22Rv1 (cell line): ENCODE results near the gene TNFAIP8.
"Not testable (repeated sequence)": the region's sequence is repeated elsewhere in the genome, so short reads cannot be mapped to it uniquely, and the experiment has no call there.

Source experiments
- ZFX ChIP-seq: fragments of 450-650 bp; IDR thresholded peaks from 2 replicates; pipeline ENCODE4 v1.6.1; 2017; ENCODE audit warnings: antibody characterized with exemption, borderline replicate concordance
- TF ChIP-seq, protein P1 (sequence below): fragments of 450-650 bp; IDR thresholded peaks from 2 replicates; pipeline ENCODE4 v1.5.1; 2017; ENCODE audit warnings: mild to moderate bottlenecking

DNA sequence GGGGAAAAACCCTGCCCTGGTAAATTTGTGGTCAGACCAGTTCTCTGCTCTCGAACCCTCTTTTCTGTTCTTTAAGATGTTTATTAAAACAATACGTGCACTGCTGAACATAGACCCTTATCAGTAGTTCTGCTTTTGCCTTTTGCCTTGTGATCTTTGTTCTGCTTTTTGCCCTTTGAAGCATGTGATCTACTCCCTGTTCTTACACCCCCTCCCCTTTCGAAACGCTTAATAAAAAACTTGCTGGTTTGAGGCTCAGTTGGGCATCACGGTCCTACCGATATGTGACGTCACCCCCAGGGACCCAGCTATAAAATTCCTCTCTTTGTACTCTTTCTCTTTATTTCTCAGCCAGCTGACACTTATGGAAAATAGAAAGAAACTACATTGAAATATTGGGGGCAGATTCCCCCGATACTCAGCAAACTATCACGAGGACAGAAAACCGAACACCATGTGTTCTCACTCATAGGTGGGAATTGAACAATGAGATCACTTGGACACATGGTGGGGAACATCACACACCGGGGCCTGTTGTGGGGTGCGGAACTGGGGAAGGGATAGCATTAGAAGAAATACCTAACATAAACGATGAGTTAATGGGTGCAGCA lies 58.4 kb downstream of the TNFAIP8 start:
- TF ChIP-seq, protein P1, sequence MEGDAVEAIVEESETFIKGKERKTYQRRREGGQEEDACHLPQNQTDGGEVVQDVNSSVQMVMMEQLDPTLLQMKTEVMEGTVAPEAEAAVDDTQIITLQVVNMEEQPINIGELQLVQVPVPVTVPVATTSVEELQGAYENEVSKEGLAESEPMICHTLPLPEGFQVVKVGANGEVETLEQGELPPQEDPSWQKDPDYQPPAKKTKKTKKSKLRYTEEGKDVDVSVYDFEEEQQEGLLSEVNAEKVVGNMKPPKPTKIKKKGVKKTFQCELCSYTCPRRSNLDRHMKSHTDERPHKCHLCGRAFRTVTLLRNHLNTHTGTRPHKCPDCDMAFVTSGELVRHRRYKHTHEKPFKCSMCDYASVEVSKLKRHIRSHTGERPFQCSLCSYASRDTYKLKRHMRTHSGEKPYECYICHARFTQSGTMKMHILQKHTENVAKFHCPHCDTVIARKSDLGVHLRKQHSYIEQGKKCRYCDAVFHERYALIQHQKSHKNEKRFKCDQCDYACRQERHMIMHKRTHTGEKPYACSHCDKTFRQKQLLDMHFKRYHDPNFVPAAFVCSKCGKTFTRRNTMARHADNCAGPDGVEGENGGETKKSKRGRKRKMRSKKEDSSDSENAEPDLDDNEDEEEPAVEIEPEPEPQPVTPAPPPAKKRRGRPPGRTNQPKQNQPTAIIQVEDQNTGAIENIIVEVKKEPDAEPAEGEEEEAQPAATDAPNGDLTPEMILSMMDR = not testable (repeated sequence)
- TF ChIP-seq ZFX = not testable (repeated sequence)
